GM12892 (cell line): Measurements from ENCODE around the gene PAX4.

Experiments used
- POLR2A ChIP-seq: IDR thresholded peaks from 2 replicates; pipeline ENCODE4 v1.6.1; 2011; ENCODE audit warnings: low read depth, low read length, control low read depth
- POLR2AphosphoS5 ChIP-seq: IDR thresholded peaks from 2 replicates; pipeline ENCODE4 v1.6.1; 2011; ENCODE audit warnings: low read depth, low read length, control low read depth

DNA sequence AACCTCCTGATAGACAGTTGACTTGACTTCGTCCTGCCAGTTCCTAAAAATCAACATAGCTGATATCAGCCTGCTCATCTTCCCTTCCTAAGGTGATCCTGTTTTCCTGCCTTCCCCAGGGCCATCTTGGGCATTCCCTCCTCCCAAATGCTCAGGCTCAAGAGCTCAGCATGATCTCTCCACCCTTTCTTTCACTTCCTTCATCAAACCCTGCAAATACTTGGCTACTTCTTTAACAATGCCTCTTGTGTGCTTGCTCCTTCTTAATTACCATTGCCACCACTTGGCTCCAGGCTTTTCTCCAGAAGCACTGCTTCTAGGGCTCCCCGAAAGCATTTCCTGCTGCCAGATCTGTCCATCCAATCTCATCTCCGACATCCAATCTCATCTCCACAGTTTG, 17.1 kb downstream of the PAX4 start:
- TF ChIP-seq POLR2AphosphoS5 (no peak), POLR2A (no peak)
